Cardiac muscle cell (in vitro differentiated cells and primary cell): ENCODE measurements around the gene HDAC11. TPM values are rescaled to one million over a fixed set of nuclear protein-coding genes. Genes with fewer than 3 reads are reported as not detected.

Source experiments
- DNase-seq, 2 donors: peaks; one replicate each; pipeline versions ENCODE4 v3.0.0 to v3.0.0-alpha.2; 2010 to 2017; ENCODE audit warnings: low read depth in 1 of 2, low spot score in 1 of 2
- H3K27ac ChIP-seq: fragments of 200-600 bp; sonication (generic); 2 replicates; pipeline ENCODE4 v1.5.1; 2016
- H3K27me3 ChIP-seq: fragments of 200-600 bp; sonication (generic); 2 replicates; pipeline ENCODE4 v1.6.0; 2016; ENCODE audit warnings: control low read depth
- H3K36me3 ChIP-seq: fragments of 200-600 bp; sonication (generic); 2 replicates; pipeline ENCODE4 v1.5.1; 2016; ENCODE audit warnings: control low read depth
- H3K4me1 ChIP-seq: fragments of 200-600 bp; sonication (generic); 2 replicates; pipeline ENCODE4 v1.8.1; 2017; ENCODE audit warnings: low read depth, mild to moderate bottlenecking, mixed run types
- H3K4me3 ChIP-seq: fragments of 200-600 bp; sonication (generic); 2 replicates; pipeline ENCODE4 v1.5.1; 2016; ENCODE audit warnings: mild to moderate bottlenecking
- H3K9me3 ChIP-seq: fragments of 200-600 bp; sonication (generic); 2 replicates; pipeline ENCODE4 v1.5.1; 2017; ENCODE audit warnings: low read depth, mild to moderate bottlenecking, control low read depth
- CTCF ChIP-seq: IDR thresholded peaks from 2 replicates; pipeline ENCODE4 v1.5.1; 2012; ENCODE audit warnings: low read depth, mild to moderate bottlenecking, low read length
- polyA plus RNA-seq: library from polyadenylated mRNA; unstranded; fragments of >200 nt; fragmentation: Nextera tagmentation; extraction: Ambion mirVana; gene quantifications from 2 replicates; pipeline ENCODE4 v1.2.1, GENCODE V29; 2016
- total RNA-seq: library from RNA; depleted of rRNA; stranded (reverse); fragments of >200 nt; gene quantifications from 2 replicates; pipeline ENCODE4 v1.2.3, GENCODE V29; 2016

Gene HDAC11
- total and polyA plus RNA-seq, 2 experiments from 2014 or later = 27.1 to 35.7 TPM

DNA sequence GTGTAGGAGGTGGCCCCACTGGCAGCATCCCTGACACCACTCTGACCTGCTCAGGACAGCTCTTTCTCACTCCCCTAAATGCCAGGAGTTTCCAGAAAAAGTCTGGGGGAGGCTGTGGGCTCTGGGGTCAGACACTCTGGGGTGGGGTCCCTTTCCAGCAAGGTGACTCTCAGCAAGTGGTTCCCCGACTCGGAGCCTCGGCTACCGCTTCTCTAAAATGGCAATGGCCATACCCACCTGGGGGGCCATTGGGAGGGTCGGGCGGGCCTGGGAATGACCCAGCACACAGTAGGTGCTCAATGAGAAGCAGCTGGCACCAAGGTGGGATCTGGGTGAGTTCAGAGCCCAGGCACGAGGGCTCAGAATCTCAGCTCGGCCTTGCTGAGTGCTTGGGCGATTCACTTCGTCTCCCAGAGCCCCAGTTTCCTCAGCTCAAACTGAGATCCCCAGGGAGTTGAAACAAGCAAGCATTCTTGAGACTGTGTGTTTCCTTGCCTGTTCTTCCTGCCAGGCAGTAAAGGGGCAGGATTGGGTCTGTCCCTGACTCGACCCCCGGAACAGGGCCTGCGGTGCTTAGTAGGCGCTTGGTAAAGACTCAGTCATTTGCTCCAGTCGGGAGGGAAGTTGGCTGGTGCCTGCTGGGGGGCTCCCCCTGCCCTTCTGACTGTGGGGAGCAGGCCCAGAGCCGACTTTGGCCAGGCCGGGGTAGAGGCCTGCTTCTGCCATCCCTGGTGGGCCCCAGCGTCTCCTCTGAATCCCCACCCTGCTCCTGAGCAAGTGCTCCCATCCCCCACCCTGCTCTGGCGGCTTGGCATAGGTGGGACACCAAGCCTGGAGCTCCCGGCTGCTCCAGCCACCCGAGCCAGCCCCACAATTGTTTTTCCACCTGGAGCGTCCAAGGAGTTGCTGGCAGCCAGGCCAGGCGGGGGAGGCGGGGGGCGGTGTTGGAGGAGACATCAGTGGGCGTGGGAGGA, 36.0 kb downstream of the HDAC11 start:
- Histone ChIP-seq H3K4me3 (no peak overlapping the region), H3K36me3 (no peaks in the 10 kb centered on the region), H3K27me3 (no peaks in the 10 kb centered on the region), H3K4me1 (no peaks in the 10 kb centered on the region), H3K27ac (no peak overlapping the region), H3K9me3 (no peaks in the 10 kb centered on the region)
- no peak for TF ChIP-seq CTCF
- peak in 1 of 2 donors; percentile 64 for DNase-seq

GRCh38 chr3:13516760-13517135, 36.6 kb downstream of the HDAC11 start:
- Histone ChIP-seq H3K4me3 (no peak overlapping the region), H3K27me3 (no peaks in the 10 kb centered on the region), H3K4me1 (no peaks in the 10 kb centered on the region), H3K27ac (no peak overlapping the region), H3K36me3 (no peaks in the 10 kb centered on the region), H3K9me3 (no peaks in the 10 kb centered on the region)
- DNase-seq = no peak
- no peak for TF ChIP-seq CTCF

- H3K27me3 ChIP-seq = no peaks in the 10 kb centered on the region
- DNase-seq = no peak
- no peaks in the 10 kb centered on the region for H3K4me1 ChIP-seq
- H3K4me3 ChIP-seq = no peak overlapping the region
- no peaks in the 10 kb centered on the region for H3K36me3 ChIP-seq
- no peak overlapping the region for H3K27ac ChIP-seq
- no peaks in the 10 kb centered on the region for H3K9me3 ChIP-seq
- TF ChIP-seq CTCF = no peak
These were observed 37.3 kb downstream of the HDAC11 start for GRCh38 chr3:13517253-13517977.

- H3K27me3 ChIP-seq = no peaks in the 10 kb centered on the region
- H3K4me3 ChIP-seq = no peak overlapping the region
- no peak overlapping the region for H3K27ac ChIP-seq
- TF ChIP-seq CTCF = no peak
- H3K36me3 ChIP-seq = no peaks in the 10 kb centered on the region
- no peaks in the 10 kb centered on the region for H3K9me3 ChIP-seq
- DNase-seq = peak in 1 of 2 donors; percentile 78
- H3K4me1 ChIP-seq = no peaks in the 10 kb centered on the region
These were observed 38.4 kb downstream of the HDAC11 start for GRCh38 chr3:13518516-13518953.

DNA sequence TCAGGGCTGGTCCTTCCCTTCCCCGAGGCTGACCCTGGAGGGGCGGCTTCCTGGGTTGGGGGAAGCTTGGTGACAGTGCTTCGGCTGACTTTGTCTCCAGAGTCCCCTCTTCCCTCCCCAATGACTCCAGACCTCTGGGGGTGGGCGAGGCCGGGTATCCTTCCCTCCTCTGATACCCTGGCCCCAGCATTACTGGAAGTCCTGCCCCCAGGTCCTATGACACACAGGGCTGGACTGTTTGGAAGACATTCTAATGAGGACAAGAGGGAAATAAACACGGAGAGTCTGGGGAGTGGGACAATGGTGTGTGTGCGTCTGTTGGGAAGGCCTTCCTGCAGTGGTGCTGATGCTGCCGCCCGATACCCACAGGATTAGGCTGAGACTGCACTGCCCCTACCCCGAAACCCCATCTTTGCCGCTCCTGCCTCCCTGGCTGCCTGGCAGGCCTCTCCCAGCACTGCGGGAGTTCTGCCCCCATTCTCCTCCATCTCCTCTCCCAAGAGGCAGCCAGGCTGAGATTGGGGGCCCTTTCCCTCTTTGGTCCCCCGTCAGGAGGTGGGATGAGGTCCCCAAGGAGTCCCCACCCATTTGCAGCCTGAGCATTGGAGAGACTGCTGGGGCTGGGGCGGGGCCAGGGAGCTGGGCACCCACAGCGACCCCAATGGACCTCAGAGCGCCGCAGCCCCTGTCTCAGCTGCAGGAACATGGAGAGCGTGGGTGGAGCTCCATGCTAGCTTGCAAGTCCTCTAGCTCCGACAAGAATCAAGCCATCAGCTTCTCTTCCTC, 39.1 kb downstream of the HDAC11 start:
- no peak for TF ChIP-seq CTCF
- Histone ChIP-seq H3K36me3 (no peaks in the 10 kb centered on the region), H3K27me3 (no peaks in the 10 kb centered on the region), H3K27ac (no peak overlapping the region), H3K4me1 (no peaks in the 10 kb centered on the region), H3K9me3 (no peaks in the 10 kb centered on the region), H3K4me3 (no peak overlapping the region)
- DNase-seq = no peak
